T-helper 1 cell treated with Interleukin-12 subunit alpha and Interleukin-12 subunit beta and Interleukin-4 antibody, amounts not matched to agents 30 μg/mL and 1 μg/mL, for 36 hours (primary cell): ENCODE data around the gene OR3A2.
"Not testable (repeated sequence)": the region's sequence is repeated elsewhere in the genome, so short reads cannot be mapped to it uniquely, and the experiment has no call there.

Source experiments
- H3K27ac Mint-ChIP-seq: one replicate; pipeline ENCODE4 v1.8.0; 2021; ENCODE audit warnings: mild to moderate bottlenecking, mixed read lengths
- H3K27me3 Mint-ChIP-seq: one replicate; pipeline ENCODE4 v1.8.0; 2021; ENCODE audit warnings: low read depth, mixed read lengths
- H3K36me3 Mint-ChIP-seq: one replicate; pipeline ENCODE4 v1.8.0; 2021; ENCODE audit warnings: low read depth, mixed read lengths
- H3K4me1 Mint-ChIP-seq: one replicate; pipeline ENCODE4 v1.8.0; 2021; ENCODE audit warnings: low read depth, mixed read lengths
- H3K4me3 Mint-ChIP-seq: one replicate; pipeline ENCODE4 v1.8.0; 2021; ENCODE audit warnings: mild to moderate bottlenecking, moderate library complexity, mixed read lengths
- H3K9me3 Mint-ChIP-seq: one replicate; pipeline ENCODE4 v1.8.0; 2021; ENCODE audit warnings: mixed read lengths

Gene OR3A2

GRCh38 chr17:3244841-3245240, 141.3 kb downstream of the OR3A2 start:
- H3K27me3 Mint-ChIP-seq, H3K4me1 Mint-ChIP-seq, H3K36me3 Mint-ChIP-seq, H3K27ac Mint-ChIP-seq, H3K9me3 Mint-ChIP-seq, H3K4me3 Mint-ChIP-seq: not testable (repeated sequence)

GRCh38 chr17:3241044-3241443, 145.1 kb downstream of the OR3A2 start:
- H3K4me3 Mint-ChIP-seq, H3K27me3 Mint-ChIP-seq, H3K36me3 Mint-ChIP-seq, H3K27ac Mint-ChIP-seq, H3K9me3 Mint-ChIP-seq, H3K4me1 Mint-ChIP-seq: not testable (repeated sequence)

- not testable (repeated sequence) for H3K27me3 Mint-ChIP-seq, H3K36me3 Mint-ChIP-seq, H3K27ac Mint-ChIP-seq, H3K4me3 Mint-ChIP-seq, H3K4me1 Mint-ChIP-seq, H3K9me3 Mint-ChIP-seq
These were observed 147.4 kb downstream of the OR3A2 start for GRCh38 chr17:3238685-3239084.

- H3K27ac Mint-ChIP-seq, H3K4me1 Mint-ChIP-seq, H3K4me3 Mint-ChIP-seq, H3K27me3 Mint-ChIP-seq, H3K36me3 Mint-ChIP-seq, H3K9me3 Mint-ChIP-seq: not testable (repeated sequence)
These were observed 153.8 kb downstream of the OR3A2 start for GRCh38 chr17:3232300-3232699.
